CD1c-positive myeloid dendritic cell (primary cell): Measurements from ENCODE around the gene PTCH2.

Experiments
- DNase-seq: peaks from one replicate; pipeline ENCODE4 v3.0.0-alpha.2; 2016; ENCODE audit errors: extremely low spot score

The PTCH2 gene

DNA sequence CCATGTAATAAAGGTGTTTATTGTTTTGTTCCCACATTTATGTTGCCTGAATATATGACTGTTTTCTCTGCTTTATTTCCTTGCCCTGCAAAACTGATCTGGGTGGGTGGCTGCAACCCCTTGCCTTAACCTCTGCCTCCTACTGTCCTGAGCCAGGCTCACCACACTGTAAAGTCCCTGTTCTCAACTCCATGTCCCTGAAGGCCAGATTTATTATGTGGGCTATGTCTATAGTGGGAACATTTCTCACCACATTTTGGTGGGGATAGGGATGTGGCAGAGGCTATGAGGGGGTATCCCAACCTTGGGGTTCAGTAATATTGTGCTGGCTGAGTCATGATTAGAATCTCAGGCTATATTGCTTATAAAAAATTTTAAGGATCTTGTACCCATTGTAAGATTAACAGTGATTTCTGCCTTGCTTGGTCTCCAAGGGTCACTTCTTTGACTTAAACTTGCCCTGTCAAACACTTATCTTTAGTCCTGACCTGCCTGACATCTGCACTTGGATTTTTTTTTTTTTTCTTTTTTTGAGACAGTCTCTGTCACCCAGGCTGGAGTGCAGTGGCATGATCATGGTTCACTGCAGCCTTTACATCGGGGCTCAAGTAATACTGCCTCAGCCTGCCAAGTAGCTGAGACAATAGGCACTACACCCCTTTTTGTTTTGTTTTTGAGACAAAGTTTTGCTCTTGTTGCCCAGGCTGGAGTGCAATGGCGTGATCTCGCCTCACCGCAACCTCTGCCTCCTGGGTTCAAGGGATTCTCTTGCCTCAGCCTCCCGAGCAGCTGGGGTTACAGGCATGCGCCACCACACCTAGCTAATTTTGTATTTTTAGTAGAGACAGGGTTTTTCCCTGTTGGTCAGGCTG is 64.1 kb downstream of the PTCH2 start:
- no peak for DNase-seq

DNA sequence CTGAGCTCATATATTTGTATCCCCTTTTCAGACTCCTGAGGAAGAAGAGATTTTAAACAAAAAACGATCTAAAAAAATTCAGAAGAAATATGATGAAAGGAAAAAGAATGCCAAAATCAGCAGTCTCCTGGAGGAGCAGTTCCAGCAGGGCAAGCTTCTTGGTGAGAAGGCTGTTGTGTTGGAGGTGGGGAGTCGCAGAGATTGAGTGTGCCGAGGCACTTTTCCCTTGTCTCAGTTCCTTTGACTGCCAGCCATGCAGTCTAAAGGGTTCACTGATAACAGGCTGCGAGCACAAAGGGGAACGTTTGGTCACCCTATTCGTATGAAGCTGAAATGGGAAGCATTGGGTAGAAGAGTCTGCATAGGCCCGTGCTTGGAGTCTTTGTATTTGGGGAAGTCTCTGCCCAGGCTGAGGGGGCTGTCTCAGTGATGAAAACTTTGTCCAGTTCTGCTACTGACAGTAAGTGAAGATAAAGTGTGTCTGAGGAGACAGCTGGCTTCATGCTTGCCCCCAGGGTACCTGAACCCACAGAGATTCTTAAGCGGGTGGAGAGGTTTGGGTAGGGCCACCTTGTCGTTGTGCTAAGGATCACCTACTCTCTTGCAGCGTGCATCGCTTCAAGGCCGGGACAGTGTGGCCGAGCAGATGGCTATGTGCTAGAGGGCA is 65.0 kb downstream of the PTCH2 start:
- DNase-seq, result peak; percentile 88

DNA sequence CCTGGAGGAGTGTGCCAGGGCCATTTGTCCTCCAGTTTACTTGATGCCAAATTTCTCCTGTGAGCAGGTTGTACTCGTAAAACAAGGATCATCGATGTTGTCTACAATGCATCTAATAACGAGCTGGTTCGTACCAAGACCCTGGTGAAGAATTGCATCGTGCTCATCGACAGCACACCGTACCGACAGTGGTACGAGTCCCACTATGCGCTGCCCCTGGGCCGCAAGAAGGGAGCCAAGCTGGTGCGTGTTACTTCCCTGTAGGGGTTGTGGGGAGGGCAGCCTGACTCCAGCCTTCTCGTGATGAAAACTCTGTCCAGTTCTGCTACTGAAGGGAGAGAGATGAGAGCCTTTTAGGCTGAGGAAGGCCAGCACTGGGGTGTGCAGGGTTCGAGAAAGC is 65.5 kb downstream of the PTCH2 start:
- peak; percentile 35 for DNase-seq

DNA sequence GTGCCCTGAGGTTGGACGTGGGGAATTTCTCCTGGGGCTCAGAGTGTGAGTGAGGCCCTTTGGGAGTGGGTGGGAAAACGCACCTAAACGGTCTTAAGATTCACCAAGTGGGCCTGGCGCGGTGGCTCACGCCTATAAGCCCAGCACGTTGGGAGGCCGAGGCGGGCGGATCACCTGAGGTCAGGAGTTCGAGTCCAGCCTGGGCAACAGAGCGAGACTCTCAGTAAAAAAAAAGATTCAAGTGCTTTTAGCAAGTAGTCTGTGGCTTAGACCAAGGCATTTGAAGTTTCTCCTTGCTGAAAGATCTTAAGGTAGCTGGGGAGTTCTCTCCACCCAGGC is 66.4 kb downstream of the PTCH2 start:
- DNase-seq, result no peak

DNA sequence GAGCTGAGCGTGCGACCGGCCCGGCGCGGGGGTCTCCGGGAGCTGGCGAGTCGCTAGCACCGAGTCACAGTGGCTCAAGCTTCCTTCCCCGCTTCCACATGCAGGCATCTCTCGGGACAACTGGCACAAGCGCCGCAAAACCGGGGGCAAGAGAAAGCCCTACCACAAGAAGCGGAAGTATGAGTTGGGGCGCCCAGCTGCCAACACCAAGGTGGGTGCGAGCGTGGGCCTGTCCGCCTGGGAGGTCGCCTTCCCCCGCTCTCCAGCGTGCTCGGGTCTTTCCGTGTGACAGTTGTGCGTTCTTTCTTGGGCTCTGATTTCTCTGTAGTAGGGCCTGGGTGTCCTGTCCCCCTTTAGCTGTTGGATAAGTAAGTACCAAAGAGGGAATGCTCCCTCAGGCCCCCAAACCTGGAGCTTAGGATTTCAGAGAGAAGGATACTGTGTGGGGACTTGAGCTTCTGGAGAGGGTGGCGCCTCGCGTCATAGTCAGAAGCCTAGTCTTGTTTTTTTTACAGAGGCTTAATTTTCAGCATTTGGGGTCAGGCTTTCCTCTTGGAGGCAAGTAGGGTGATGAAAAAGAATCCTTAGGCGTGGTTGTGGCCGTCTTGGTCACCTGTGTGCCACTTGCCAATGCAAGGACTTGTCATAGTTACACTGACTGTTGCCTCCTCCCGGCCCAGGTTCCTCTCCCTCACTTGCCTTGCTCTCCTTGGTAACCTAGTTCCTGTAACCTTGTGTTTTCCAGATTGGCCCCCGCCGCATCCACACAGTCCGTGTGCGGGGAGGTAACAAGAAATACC is 66.9 kb downstream of the PTCH2 start:
- DNase-seq, result peak; percentile 35

DNA sequence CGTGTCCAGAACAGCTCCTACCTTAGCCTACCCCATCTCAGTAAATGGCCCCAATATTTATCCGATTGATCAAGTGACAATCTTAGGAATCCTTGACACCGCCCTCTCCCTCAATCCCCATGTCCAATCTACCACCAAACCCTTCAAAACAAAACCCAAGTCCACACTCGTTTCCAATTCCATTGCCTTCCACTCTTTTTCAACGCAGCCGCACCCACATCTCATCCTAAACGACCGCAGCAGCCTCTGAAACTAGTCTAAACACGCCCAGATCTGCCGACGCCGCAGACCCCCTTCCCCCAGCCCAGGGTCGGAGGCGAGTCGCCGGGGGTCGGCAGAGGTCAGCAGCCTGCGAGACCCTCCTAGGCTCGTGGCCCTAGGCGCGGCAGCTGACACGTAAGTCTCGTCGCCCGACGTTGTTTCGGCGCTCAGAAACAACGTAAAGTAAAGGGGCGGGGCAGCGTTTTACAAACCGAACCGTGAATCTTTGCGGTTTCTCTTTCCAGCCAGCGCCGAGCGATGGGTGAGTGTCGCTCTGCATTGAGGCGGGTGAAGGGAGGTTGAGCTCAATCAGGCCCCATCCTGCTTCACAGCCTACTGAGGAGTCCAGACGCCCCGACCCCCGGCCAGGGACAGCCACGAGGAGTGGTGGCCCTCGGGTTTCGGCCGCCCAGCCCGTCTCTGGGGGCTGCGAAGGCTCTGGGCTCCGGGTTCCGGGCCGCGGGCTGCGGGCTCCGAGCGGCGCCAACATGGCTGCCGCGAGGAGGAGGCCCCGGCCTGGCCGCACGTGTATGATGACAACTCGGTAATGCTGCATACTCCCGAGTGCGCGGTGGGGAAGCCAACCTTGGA is 67.7 kb downstream of the PTCH2 start, which contains the start of gene RPS8:
Gene RPS8, plus strand, starts transcription at position 463 of the 852 bp plus-strand sequence. Its CDS starts 57 bp downstream, at position 520.
- DNase-seq, result peak; percentile 96
